Brain microvascular endothelial cell (primary cell): ENCODE results near the gene SUOX.

Source experiments
- DNase-seq: peaks from one replicate; pipeline ENCODE4 v3.0.0-alpha.2; 2020
- H3K27ac ChIP-seq: fragments of 250-450 bp; sonication (Bioruptor Pico); 2 replicates; pipeline ENCODE4 v1.5.1; 2020; ENCODE audit warnings: mild to moderate bottlenecking, moderate library complexity
- H3K27me3 ChIP-seq: fragments of 250-450 bp; sonication (Bioruptor Pico); replicated peaks from 2 replicates; pipeline ENCODE4 v1.5.1; 2020; ENCODE audit warnings: mild to moderate bottlenecking
- H3K36me3 ChIP-seq: fragments of 250-450 bp; sonication (Bioruptor Pico); replicated peaks from 2 replicates; pipeline ENCODE4 v1.5.1; 2020; ENCODE audit warnings: mild to moderate bottlenecking
- H3K4me3 ChIP-seq: 2 replicates; pipeline ENCODE4 v1.5.1; 2011; ENCODE audit warnings: low read depth, mild to moderate bottlenecking, control low read depth, low read length, moderate library complexity
- CTCF ChIP-seq: IDR thresholded peaks from 2 replicates; pipeline ENCODE4 v1.5.1; 2011; ENCODE audit warnings: low read depth, mild to moderate bottlenecking, moderate library complexity, low read length, control low read depth, inconsistent platforms; ENCODE audit errors: missing control alignments
- in situ Hi-C: cut with HindIII; loops from 2 replicates; pipeline ENCODE4 v1.10.0; 2017; ENCODE audit warnings: low sequenced_read_pairs, low pct_ligation_motif_present

SUOX gene

GRCh38 chr12:56020423-56021184 lies 23.5 kb downstream of the SUOX start, which contains the start of gene IKZF4:
Gene IKZF4 (plus strand): TSS chr12:56021043. CDS start chr12:56021494, 451 bp downstream.
- DNase-seq: no peak
- Histone ChIP-seq H3K36me3 (no peaks in the 10 kb centered on the region), H3K27ac (no peak within 1 kb of the TSS), H3K4me3 (peak within 1 kb of the TSS; percentile 49), H3K27me3 (no peaks in the 10 kb centered on the region)
- no peak for TF ChIP-seq CTCF
- in situ Hi-C loops: no loop called here

- DNase-seq: no peak
- no peak for TF ChIP-seq CTCF
- Histone ChIP-seq H3K36me3 (no peaks in the 10 kb centered on the region), H3K27ac (no peak overlapping the region), H3K27me3 (no peaks in the 10 kb centered on the region), H3K4me3 (peak overlapping the region; percentile 49)
- in situ Hi-C loops: no loop called here
Observed at GRCh38 chr12:56021889-56022497, 24.9 kb downstream of the SUOX start.

GRCh38 chr12:56028511-56029165 lies 31.6 kb downstream of the SUOX start:
- no peaks in the 10 kb centered on the region for H3K27me3 ChIP-seq
- in situ Hi-C loops: no loop called here
- H3K27ac ChIP-seq: no peak overlapping the region
- no peak for DNase-seq
- H3K36me3 ChIP-seq: no peaks in the 10 kb centered on the region
- H3K4me3 ChIP-seq: no peak overlapping the region
- no peak for TF ChIP-seq CTCF

- Histone ChIP-seq H3K4me3 (no peak overlapping the region), H3K27me3 (no peaks in the 10 kb centered on the region), H3K36me3 (no peaks in the 10 kb centered on the region), H3K27ac (no peak overlapping the region)
- no peak for TF ChIP-seq CTCF
- in situ Hi-C loops: no loop called here
- DNase-seq: no peak
Observed at GRCh38 chr12:56029166-56029519, 32.1 kb downstream of the SUOX start.

- TF ChIP-seq CTCF: peak; percentile 88
- no peak overlapping the region for H3K27ac ChIP-seq
- no peaks in the 10 kb centered on the region for H3K36me3 ChIP-seq
- no peaks in the 10 kb centered on the region for H3K27me3 ChIP-seq
- in situ Hi-C loops: no loop called here
- H3K4me3 ChIP-seq: no peak overlapping the region
- peak; percentile 43 for DNase-seq
Observed at GRCh38 chr12:56029666-56030293, 32.7 kb downstream of the SUOX start.
